ENCODE measurements around the gene PPP1R9A. TPM values are rescaled to one million over a fixed set of nuclear protein-coding genes. Genes with fewer than 3 reads are reported as not detected.

PPP1R9A gene
- total RNA-seq, 2 experiments from 2014 or later: not detected

DNA sequence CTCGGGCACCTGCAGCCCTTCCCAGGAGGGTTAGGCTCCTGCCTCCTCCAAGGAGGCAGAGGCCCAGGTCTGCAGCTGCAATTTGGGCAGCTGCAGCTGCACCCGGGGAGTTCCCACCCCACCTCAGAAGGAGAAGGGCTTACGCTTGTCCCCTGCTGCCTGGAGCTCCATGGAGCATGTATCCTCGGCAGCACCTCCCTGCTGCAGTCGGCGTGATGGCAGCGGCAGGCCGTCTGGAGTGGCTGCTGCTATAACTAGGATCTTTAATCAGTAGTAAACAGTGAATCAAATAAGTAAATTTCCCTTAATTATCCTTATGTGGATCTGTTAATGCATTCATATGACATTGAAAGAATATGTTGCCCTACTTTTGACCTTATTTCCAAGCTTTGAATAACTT, 250.0 kb downstream of the PPP1R9A start:
- no peaks in the 10 kb centered on the region for H3K36me3 Mint-ChIP-seq (ENCODE audit: low read depth)
- intact Hi-C loops (cut with micrococcal nuclease): no loop called here
- no peaks in the 10 kb centered on the region for H3K27me3 Mint-ChIP-seq (ENCODE audit: low read depth)
- CTCF ChIA-PET: no interaction called here
- H3K9me3 Mint-ChIP-seq: no peaks in the 10 kb centered on the region
- H3K4me1 Mint-ChIP-seq (ENCODE audit: low read depth): no peaks in the 10 kb centered on the region
- H3K4me3 Mint-ChIP-seq: no peak overlapping the region
- no peak overlapping the region for H3K27ac Mint-ChIP-seq
- no peak for DNase-seq

DNA sequence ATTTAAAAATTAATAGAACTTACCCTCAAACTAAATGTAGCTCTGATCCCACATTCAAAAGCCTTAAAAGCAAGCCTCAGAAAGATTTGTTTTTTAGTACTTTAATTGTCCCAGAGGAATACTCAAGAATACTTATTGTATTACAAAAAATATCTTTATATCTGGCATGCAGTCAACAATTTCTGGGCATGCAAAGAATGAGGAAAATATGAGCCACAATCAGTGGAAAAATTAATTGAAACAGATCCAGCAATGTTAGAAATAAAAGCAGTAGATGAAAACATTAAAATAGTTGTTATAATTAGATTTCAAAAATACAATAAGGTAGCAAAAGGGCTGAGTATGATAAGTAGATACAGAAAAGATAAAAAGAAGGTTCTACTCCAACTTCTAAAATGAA, 262.3 kb downstream of the PPP1R9A start:
- Mint-ChIP-seq H3K4me3 (no peak overlapping the region), H3K9me3 (no peaks in the 10 kb centered on the region), H3K4me1 (ENCODE audit: low read depth) (no peaks in the 10 kb centered on the region), H3K27ac (no peak overlapping the region), H3K36me3 (ENCODE audit: low read depth) (no peaks in the 10 kb centered on the region), H3K27me3 (ENCODE audit: low read depth) (peaks cover 5% of the 10 kb centered on the region)
- DNase-seq: no peak
- CTCF ChIA-PET: no interaction called here
- intact Hi-C loops (cut with micrococcal nuclease): no loop called here

- H3K4me3 Mint-ChIP-seq: no peak overlapping the region
- no peaks in the 10 kb centered on the region for H3K36me3 Mint-ChIP-seq (ENCODE audit: low read depth)
- intact Hi-C loops (cut with micrococcal nuclease): no loop called here
- H3K9me3 Mint-ChIP-seq: no peaks in the 10 kb centered on the region
- CTCF ChIA-PET: no interaction called here
- H3K27me3 Mint-ChIP-seq (ENCODE audit: low read depth): peaks cover 2% of the 10 kb centered on the region
- no peak for DNase-seq
- no peaks in the 10 kb centered on the region for H3K4me1 Mint-ChIP-seq (ENCODE audit: low read depth)
- H3K27ac Mint-ChIP-seq: no peak overlapping the region
Measured at GRCh38 chr7:95172420-95172819, 265.0 kb downstream of the PPP1R9A start.

DNA sequence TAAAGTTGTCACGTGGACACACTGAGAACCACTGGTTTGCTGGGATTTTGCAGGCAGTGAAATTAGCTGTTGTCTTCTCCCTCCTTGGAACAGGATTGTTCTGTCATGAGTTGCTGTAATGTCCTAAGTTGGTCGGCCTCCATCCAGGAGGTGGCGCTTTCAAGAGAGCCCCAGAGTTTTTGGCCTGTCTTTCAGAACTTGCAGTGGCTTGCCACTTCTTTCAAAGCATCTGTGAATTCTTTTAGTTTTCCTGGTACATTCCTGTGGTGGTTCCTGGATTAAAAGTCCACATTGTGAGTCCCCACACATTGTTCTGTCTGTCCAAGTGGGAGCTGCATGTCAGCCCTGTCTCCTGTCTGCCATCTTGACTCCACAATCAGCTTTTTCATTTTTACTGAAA, 283.1 kb downstream of the PPP1R9A start:
- intact Hi-C loops (cut with micrococcal nuclease): loop anchor here (2.0 kb wide), 1 partner anchor 286 kb away; no protein-coding TSS in a partner anchor
- Mint-ChIP-seq H3K4me1 (ENCODE audit: low read depth) (no peaks in the 10 kb centered on the region), H3K27me3 (ENCODE audit: low read depth) (no peaks in the 10 kb centered on the region), H3K27ac (no peak overlapping the region), H3K9me3 (no peaks in the 10 kb centered on the region), H3K36me3 (ENCODE audit: low read depth) (no peaks in the 10 kb centered on the region), H3K4me3 (no peak overlapping the region)
- CTCF ChIA-PET: interaction anchor here (1.7 kb wide), 1 partner anchor 286 kb away, joined by 4 read pairs; no protein-coding TSS in a partner anchor
- no peak for DNase-seq

- no peak overlapping the region for H3K4me3 Mint-ChIP-seq
- H3K27me3 Mint-ChIP-seq (ENCODE audit: low read depth): no peaks in the 10 kb centered on the region
- H3K36me3 Mint-ChIP-seq (ENCODE audit: low read depth): no peaks in the 10 kb centered on the region
- CTCF ChIA-PET: interaction anchor here (1.7 kb wide), 1 partner anchor 285 kb away, joined by 4 read pairs; no protein-coding TSS in a partner anchor
- H3K9me3 Mint-ChIP-seq: no peaks in the 10 kb centered on the region
- DNase-seq: no peak
- intact Hi-C loops (cut with micrococcal nuclease): loop anchor here (2.0 kb wide), 1 partner anchor 285 kb away; no protein-coding TSS in a partner anchor
- no peak overlapping the region for H3K27ac Mint-ChIP-seq
- no peaks in the 10 kb centered on the region for H3K4me1 Mint-ChIP-seq (ENCODE audit: low read depth)
Measured at GRCh38 chr7:95191795-95192194, 284.4 kb downstream of the PPP1R9A start.

- no peaks in the 10 kb centered on the region for H3K4me1 Mint-ChIP-seq (ENCODE audit: low read depth)
- no peak overlapping the region for H3K27ac Mint-ChIP-seq
- no peak overlapping the region for H3K4me3 Mint-ChIP-seq
- H3K9me3 Mint-ChIP-seq: no peaks in the 10 kb centered on the region
- H3K27me3 Mint-ChIP-seq (ENCODE audit: low read depth): no peaks in the 10 kb centered on the region
- H3K36me3 Mint-ChIP-seq (ENCODE audit: low read depth): no peaks in the 10 kb centered on the region
- CTCF ChIA-PET: no interaction called here
- intact Hi-C loops (cut with micrococcal nuclease): no loop called here
- DNase-seq: no peak
Measured at GRCh38 chr7:95198863-95199262, 291.5 kb downstream of the PPP1R9A start.

DNA sequence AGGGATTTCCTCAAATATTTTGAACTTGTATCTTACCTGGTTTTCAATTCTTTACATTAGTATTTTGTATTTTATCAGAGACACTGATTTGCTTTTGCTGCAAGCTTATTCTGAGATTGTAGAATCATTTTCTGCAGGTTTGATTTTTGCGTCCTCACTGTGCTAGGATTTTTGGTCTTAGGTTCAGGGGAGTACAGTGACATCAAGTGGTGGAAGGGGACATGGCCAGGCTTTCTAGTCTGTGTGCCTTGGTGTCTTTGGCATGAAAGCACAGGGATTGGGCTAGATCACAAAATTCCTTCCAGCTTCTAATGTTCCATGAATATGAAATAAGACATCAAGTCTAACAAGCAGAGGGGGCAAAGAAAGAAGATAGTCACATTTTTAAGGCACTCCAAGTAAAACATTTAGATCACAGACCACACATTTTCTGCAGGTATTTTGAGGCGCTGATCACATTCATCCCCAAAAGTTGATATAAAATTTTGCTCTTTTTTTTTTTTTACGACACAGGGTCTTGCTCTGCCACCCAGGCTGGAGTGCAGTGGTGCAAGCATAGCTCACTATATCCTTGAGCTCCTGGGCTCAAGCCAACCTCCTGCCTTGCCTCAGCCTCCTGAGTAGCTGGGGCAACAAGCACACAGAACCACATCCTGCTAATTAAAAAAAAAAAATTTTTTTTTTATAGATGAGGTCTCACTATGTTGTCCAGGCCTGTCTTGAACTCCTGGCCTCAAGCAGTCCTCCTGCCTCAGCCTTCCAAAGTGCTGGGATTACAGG, 292.6 kb downstream of the PPP1R9A start:
- peak; percentile 8 for DNase-seq
- H3K9me3 Mint-ChIP-seq: no peaks in the 10 kb centered on the region
- no peak overlapping the region for H3K4me3 Mint-ChIP-seq
- no peaks in the 10 kb centered on the region for H3K36me3 Mint-ChIP-seq (ENCODE audit: low read depth)
- H3K27me3 Mint-ChIP-seq (ENCODE audit: low read depth): peaks cover 3% of the 10 kb centered on the region
- intact Hi-C loops (cut with micrococcal nuclease): loop anchor here (5.0 kb wide), 1 partner anchor 753 kb away; no protein-coding TSS in a partner anchor
- no peak overlapping the region for H3K27ac Mint-ChIP-seq
- CTCF ChIA-PET: no interaction called here
- no peaks in the 10 kb centered on the region for H3K4me1 Mint-ChIP-seq (ENCODE audit: low read depth)

DNA sequence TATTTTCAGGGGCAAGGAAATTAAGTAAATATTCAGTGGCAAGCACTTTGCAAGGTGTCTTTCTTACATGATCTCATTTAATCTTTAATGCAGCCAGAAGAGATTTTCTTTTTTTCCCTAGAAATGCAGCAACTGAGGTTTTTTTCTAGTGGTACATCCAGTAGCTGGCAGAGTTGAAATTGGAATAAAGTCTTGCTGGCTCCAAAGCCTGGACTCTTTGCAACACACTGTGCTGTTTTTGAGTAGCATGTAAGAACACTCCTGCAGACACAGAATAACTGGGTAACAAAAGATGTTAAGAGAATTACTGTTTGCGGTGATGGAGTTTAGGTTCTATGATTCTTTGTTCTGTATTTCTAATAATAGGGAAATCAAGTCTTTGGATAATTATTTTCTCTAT, 293.3 kb downstream of the PPP1R9A start:
- H3K27me3 Mint-ChIP-seq (ENCODE audit: low read depth): peaks cover 3% of the 10 kb centered on the region
- no peaks in the 10 kb centered on the region for H3K4me1 Mint-ChIP-seq (ENCODE audit: low read depth)
- no peak for DNase-seq
- H3K27ac Mint-ChIP-seq: no peak overlapping the region
- no peaks in the 10 kb centered on the region for H3K9me3 Mint-ChIP-seq
- CTCF ChIA-PET: no interaction called here
- H3K36me3 Mint-ChIP-seq (ENCODE audit: low read depth): no peaks in the 10 kb centered on the region
- H3K4me3 Mint-ChIP-seq: no peak overlapping the region
- intact Hi-C loops (cut with micrococcal nuclease): loop anchor here (5.0 kb wide), 1 partner anchor 753 kb away; no protein-coding TSS in a partner anchor

- CTCF ChIA-PET: no interaction called here
- Mint-ChIP-seq H3K27me3 (ENCODE audit: low read depth) (peaks cover 3% of the 10 kb centered on the region), H3K4me1 (ENCODE audit: low read depth) (no peaks in the 10 kb centered on the region), H3K9me3 (no peaks in the 10 kb centered on the region), H3K27ac (no peak overlapping the region), H3K4me3 (no peak overlapping the region), H3K36me3 (ENCODE audit: low read depth) (no peaks in the 10 kb centered on the region)
- intact Hi-C loops (cut with micrococcal nuclease): loop anchor here (5.0 kb wide), 1 partner anchor 754 kb away; no protein-coding TSS in a partner anchor
- no peak for DNase-seq
Measured at GRCh38 chr7:95201727-95202126, 294.3 kb downstream of the PPP1R9A start.

- Mint-ChIP-seq H3K27ac (no peak overlapping the region), H3K4me3 (no peak overlapping the region), H3K36me3 (ENCODE audit: low read depth) (no peaks in the 10 kb centered on the region), H3K4me1 (ENCODE audit: low read depth) (no peaks in the 10 kb centered on the region), H3K9me3 (no peaks in the 10 kb centered on the region), H3K27me3 (ENCODE audit: low read depth) (peaks cover 3% of the 10 kb centered on the region)
- intact Hi-C loops (cut with micrococcal nuclease): loop anchor here (5.0 kb wide), 1 partner anchor 757 kb away; no protein-coding TSS in a partner anchor
- CTCF ChIA-PET: no interaction called here
- no peak for DNase-seq
Measured at GRCh38 chr7:95204618-95205017, 297.2 kb downstream of the PPP1R9A start.

- no peak for DNase-seq
- intact Hi-C loops (cut with micrococcal nuclease): no loop called here
- CTCF ChIA-PET: no interaction called here
- no peak overlapping the region for H3K27ac Mint-ChIP-seq
- no peaks in the 10 kb centered on the region for H3K9me3 Mint-ChIP-seq
- no peaks in the 10 kb centered on the region for H3K36me3 Mint-ChIP-seq (ENCODE audit: low read depth)
- H3K4me3 Mint-ChIP-seq: no peak overlapping the region
- no peaks in the 10 kb centered on the region for H3K4me1 Mint-ChIP-seq (ENCODE audit: low read depth)
- H3K27me3 Mint-ChIP-seq (ENCODE audit: low read depth): peaks cover 3% of the 10 kb centered on the region
Measured at GRCh38 chr7:95205665-95206225, 298.4 kb downstream of the PPP1R9A start.

GRCh38 chr7:95209276-95209675, 301.9 kb downstream of the PPP1R9A start:
- Mint-ChIP-seq H3K9me3 (no peaks in the 10 kb centered on the region), H3K27ac (no peak overlapping the region), H3K4me1 (ENCODE audit: low read depth) (no peaks in the 10 kb centered on the region), H3K27me3 (ENCODE audit: low read depth) (peaks cover 3% of the 10 kb centered on the region), H3K4me3 (no peak overlapping the region), H3K36me3 (ENCODE audit: low read depth) (no peaks in the 10 kb centered on the region)
- CTCF ChIA-PET: interaction anchor here (0.7 kb wide), 1 partner anchor 273 kb away, joined by 3 read pairs; no protein-coding TSS in a partner anchor
- no peak for DNase-seq
- intact Hi-C loops (cut with micrococcal nuclease): no loop called here

DNA sequence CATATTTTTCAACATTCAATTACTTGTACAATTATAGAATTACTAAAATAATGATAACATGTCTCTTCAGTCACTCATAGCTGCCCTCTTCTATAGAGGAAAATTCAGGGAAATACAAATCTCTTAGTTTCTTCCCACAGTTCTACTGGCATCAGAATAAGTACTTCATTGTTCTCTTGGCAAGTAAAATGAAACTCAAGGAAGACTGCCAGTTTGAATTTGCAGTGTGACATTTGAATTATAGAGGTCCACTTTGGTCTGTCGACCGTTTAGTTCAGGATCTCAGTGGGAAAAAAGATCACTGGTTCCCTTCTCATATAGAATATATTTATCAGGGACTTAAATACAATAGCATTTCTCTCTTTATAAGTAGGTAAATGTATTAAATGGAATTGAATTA, 302.4 kb downstream of the PPP1R9A start:
- Mint-ChIP-seq H3K27me3 (ENCODE audit: low read depth) (peaks cover 1% of the 10 kb centered on the region), H3K4me3 (no peak overlapping the region), H3K36me3 (ENCODE audit: low read depth) (no peaks in the 10 kb centered on the region), H3K9me3 (no peaks in the 10 kb centered on the region), H3K27ac (no peak overlapping the region), H3K4me1 (ENCODE audit: low read depth) (no peaks in the 10 kb centered on the region)
- no peak for DNase-seq
- intact Hi-C loops (cut with micrococcal nuclease): no loop called here
- CTCF ChIA-PET: interaction anchor here (0.7 kb wide), 1 partner anchor 272 kb away, joined by 3 read pairs; no protein-coding TSS in a partner anchor
